HG03097 (cell line): Measurements from ENCODE around the gene ZNF132.

Source experiments
- ATAC-seq: cut with Tn5 transposase; IDR thresholded peaks from one replicate; pipeline ENCODE4 v1.9.1; 2021; ENCODE audit not compliant: unreplicated experiment, low FRiP score

Gene ZNF132

GRCh38 chr19:58392945-58393724 lies 46.8 kb downstream of the ZNF132 start:
- no peak for ATAC-seq

GRCh38 chr19:58388175-58388526 lies 51.8 kb downstream of the ZNF132 start:
- no peak for ATAC-seq

DNA sequence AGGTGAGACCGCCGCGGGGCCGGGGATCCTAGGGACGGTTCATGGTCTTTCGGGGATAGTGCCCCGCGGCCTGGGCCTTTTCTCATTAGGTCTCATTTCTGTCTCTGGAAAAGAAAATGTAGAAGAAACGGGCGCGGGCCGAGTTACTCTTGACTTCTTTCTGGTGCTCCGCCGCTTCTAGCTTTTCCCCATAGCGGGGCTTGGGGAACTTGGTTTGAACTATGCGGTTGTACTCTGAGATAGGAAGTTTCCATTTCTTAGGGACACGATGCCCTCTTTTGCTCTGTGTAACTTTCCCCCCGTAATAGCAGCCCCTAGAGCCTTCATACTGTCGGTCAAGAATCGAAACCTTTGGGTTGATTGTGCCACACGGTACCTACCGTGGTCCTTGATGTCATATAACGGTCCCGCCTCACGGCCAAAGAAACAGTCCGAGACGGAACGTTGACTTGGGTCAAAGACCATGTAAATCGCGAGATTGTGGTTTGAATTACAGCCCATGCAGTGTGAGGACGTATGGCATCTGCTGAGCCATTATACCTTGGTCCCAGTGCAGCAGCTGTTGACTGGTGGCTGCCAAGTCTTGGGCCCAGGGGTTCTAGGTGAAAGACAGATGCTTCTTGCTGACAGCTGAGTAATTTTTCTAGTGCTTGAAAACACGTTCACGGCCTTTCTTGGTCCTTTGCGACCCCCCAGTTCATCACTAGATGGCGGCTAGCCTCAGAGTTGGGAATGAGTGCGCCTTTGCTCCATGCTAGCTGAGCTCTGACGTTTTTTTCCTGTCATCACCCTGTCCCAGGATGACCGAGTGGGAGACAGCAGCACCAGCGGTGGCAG lies 52.4 kb downstream of the ZNF132 start:
- ATAC-seq: no peak

DNA sequence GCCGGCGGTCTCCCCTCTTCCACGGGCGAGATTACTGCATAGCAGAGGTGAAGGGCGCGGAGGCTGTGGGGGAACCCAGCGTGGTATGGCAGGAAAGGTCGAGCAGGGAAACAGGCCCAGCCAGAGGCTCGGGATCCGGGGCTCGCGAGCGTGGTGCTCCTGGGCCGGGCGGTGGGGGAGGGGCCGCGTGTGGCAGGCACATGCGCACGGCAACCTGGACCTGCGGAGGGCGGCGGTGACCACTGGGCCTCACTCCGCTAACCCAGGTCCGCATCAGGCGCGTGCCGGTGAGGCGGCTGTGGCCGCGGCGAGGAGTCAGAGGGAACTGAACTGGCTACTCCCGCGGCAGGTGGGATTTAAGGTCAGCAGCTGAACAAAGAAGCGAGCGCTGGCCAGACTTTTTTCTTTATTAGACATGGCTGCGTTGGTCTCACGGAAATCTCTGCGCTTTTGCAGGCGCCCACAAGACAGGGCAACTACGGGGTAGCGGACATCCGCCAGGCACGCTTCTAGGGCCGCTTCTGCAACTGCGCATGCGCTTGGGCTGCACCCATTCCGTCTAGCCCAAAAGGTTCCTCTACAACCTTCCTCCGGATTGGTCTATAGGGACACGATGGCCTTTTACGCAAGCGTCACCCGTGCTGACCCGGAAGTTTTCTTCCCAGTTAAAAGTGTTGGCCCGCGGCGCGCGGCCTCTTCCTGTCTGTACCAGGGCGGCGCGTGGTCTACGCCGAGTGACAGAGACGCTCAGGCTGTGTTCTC lies 53.2 kb downstream of the ZNF132 start, which contains the start of gene RPS5:
RPS5 (plus strand) TSS at position 694 of the 762 bp plus-strand sequence. CDS start 869 bp downstream, outside the sequence.
- ATAC-seq: peak; percentile 88

DNA sequence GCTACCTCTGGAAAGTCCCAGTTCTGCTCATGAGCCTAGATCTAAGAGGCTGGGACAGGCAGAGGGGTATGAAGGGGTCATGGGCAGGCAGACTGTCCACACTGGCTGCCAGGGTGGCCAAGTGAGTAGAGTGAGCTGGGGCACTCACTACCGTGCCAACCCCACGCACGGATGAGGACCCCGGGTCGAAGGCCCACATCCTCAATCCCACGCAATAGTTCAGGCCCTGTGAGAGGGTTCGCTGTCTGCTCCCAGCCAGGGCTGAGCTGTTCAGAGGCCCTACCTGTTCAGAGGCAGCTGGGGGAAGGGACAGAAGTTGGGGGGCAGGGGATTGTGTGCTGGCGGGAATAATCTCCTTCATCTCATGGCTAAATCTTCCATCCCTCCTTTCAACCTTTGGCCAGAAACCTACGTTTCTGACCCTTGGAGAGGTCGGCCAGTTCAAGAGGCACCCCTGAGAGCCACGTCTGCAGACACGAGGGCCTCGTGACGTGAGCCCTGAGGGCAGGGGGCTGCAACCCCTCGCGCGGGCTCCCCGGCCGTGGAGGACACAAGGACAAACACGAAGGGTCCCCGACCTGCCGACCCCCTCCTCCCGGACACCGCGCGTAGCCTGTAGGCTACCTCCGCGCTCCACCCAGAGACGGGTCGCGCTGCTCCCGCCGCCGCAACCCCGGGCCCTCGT lies 53.9 kb downstream of the ZNF132 start:
- no peak for ATAC-seq

- no peak for ATAC-seq
These were observed 54.6 kb downstream of the ZNF132 start for GRCh38 chr19:58385313-58385890.

DNA sequence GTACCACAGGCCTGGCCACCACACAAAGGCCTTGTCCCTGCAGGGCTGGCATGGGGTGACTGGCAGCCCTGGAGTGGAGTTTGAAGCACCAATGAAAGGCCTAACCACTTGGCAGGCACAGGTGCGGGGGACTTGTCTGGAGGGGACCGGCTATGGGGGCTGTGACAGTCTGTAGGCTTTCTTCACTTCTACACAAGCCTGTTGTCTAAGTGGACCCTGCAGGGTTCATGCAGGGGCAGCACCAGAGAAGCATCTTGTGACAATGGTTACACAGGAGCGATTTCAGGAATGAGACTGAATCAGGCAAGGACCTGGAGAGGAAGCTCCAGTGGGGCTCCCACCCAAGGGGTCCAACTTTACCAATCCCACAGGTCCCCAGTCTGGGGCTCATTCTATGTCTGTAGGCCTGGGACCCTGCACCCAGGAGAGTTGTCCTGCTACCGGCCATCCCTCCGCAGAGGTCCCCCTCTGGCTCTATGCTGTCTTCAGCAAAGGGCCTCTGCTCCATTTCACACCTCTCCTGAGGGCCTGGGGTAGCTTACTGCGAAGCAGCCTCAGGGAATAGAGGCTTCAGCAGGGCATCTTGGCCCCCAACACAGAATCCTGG lies 56.9 kb downstream of the ZNF132 start:
- no peak for ATAC-seq
